ENCODE measurements around the gene RNU2-1.
"Not testable (repeated sequence)": the region's sequence is repeated elsewhere in the genome, so short reads cannot be mapped to it uniquely, and the experiment has no call there.

RNU2-1 gene

DNA sequence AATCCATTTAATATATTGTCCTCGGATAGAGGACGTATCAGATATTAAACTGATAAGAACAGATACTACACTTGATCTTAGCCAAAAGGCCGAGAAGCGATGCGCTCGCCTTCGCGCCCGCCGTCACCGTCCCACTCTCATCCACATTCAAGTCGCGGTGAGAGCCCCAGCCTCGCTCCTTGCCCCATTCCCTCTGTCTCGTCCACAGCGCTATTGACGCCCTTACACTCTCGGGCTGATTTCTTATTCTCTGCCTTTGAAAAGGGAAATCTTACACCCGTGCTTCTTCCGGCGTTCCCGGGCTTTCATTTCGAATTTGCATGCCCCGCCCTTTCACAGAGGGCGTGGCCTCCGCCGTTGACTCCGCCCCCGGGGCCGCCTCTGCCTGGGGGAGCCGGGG is at the start of gene RNU2-1:
RNU2-1 (minus strand) TSS at position 101 of the 400 bp plus-strand sequence.
- not testable (repeated sequence) for DNase-seq

DNA sequence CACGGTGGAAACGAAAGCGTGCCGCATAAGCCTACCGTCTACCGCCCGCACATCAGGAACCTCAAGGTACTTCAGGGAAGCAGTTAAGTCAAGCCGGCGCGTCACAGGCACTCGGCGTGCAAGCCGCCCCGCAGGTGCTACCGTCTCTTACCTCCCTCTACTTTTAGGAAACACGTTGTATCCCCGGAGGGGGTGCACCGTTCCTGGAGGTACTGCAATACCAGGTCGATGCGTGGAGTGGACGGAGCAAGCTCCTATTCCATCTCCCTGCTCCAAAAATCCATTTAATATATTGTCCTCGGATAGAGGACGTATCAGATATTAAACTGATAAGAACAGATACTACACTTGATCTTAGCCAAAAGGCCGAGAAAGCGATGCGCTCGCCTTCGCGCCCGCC is 39.1 kb upstream of the RNU2-1 start:
- not testable (repeated sequence) for DNase-seq

- not testable (repeated sequence) for DNase-seq
Measured at GRCh38 chr17:43272483-43272882, 38.7 kb upstream of the RNU2-1 start.

DNA sequence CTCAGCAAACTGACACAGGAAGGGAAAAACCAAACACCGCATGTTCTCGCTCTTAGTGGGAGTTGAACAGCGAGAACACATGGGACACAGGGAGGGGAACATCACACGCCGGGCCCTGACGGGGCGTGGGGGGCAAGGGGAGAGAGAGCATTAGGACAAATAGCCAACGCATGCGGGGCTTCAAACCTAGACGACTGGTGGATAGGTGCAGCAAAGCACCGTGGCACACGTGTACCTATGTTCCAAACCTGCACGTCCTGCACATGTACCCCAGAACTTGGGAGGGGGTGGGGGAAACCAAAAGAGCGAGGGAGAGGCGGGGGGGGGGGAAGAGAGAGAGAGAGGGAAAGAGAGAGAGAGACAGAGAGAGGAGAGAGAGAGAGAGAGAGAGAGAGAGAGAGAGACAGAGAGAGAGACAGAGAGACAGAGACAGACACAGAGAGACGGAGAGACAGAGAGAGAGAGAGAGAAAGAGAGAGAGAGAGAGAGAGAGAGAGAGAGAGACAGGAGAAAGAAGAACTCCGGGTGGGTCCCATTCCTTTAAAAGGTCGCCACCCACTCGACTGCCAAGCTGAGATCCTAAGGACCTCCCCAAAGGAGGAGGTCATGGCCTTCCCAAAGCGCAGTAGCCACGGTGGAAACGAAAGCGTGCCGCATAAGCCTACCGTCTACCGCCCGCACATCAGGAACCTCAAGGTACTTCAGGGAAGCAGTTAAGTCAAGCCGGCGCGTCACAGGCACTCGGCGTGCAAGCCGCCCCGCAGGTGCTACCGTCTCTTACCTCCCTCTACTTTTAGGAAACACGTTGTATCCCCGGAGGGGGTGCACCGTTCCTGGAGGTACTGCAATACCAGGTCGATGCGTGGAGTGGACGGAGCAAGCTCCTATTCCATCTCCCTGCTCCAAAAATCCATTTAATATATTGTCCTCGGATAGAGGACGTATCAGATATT is 37.1 kb upstream of the RNU2-1 start:
- DNase-seq, result not testable (repeated sequence)

- not testable (repeated sequence) for DNase-seq
Measured at GRCh38 chr17:43246456-43246855, 12.7 kb upstream of the RNU2-1 start.

DNA sequence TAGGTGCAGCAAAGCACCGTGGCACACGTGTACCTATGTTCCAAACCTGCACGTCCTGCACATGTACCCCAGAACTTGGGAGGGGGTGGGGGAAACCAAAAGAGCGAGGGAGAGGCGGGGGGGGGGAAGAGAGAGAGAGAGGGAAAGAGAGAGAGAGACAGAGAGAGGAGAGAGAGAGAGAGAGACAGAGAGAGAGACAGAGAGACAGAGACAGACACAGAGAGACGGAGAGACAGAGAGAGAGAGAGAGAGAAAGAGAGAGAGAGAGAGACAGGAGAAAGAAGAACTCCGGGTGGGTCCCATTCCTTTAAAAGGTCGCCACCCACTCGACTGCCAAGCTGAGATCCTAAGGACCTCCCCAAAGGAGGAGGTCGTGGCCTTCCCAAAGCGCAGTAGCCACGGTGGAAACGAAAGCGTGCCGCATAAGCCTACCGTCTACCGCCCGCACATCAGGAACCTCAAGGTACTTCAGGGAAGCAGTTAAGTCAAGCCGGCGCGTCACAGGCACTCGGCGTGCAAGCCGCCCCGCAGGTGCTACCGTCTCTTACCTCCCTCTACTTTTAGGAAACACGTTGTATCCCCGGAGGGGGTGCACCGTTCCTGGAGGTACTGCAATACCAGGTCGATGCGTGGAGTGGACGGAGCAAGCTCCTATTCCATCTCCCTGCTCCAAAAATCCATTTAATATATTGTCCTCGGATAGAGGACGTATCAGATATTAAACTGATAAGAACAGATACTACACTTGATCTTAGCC is 7.0 kb upstream of the RNU2-1 start:
- DNase-seq, result not testable (repeated sequence)

DNA sequence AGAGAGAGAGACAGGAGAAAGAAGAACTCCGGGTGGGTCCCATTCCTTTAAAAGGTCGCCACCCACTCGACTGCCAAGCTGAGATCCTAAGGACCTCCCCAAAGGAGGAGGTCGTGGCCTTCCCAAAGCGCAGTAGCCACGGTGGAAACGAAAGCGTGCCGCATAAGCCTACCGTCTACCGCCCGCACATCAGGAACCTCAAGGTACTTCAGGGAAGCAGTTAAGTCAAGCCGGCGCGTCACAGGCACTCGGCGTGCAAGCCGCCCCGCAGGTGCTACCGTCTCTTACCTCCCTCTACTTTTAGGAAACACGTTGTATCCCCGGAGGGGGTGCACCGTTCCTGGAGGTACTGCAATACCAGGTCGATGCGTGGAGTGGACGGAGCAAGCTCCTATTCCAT is 5.8 kb upstream of the RNU2-1 start:
- DNase-seq, result not testable (repeated sequence)

DNA sequence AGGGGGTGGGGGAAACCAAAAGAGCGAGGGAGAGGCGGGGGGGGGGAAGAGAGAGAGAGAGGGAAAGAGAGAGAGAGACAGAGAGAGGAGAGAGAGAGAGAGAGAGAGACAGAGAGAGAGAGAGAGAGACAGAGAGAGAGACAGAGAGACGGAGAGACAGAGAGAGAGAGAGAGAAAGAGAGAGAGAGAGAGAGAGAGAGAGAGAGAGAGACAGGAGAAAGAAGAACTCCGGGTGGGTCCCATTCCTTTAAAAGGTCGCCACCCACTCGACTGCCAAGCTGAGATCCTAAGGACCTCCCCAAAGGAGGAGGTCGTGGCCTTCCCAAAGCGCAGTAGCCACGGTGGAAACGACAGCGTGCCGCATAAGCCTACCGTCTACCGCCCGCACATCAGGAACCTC is 514 bp downstream of the RNU2-1 start:
- not testable (repeated sequence) for DNase-seq

GRCh38 chr17:43232021-43232699 is 1.6 kb downstream of the RNU2-1 start:
- DNase-seq, result not testable (repeated sequence)

DNA sequence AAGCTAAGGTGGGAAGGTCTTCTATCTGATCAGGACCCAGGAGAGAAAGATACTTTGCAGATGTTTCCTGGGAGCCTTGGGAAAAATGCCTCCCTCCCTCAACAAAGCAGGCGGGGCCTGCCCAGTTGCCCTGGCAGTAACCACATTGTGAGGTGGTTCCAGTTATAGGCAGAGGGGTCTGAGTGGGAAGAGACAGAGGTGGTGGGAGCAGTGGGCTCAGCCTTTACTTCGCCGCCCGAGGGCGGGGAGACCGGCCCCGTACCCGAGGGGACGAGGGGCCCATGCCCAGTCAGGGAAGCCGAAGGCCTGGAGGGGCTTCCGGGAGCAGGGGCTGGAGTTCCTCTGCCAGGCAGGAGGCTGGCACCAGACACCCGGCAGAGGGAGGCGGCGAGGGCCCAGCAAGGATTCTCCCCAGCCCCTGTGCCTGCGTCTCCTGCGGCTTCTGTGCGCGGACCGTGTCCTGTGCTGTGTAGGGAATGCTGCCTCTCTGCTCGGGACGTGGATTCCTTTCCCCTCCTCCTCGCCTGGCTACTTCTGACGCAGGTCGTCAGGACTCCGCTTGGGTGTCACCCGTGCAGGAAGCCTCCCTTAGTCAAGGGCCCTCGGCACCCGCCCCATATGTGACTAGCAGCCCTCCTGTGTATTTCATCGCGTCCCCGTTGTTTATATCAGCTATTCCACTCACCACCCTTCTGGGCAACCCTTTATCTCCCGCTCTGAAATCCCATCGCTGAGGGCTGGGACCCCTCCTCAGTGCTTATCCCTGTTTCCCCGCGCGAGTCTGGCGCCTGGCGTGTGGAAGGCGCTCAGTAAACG is 2.4 kb downstream of the RNU2-1 start:
- not testable (repeated sequence) for DNase-seq

DNA sequence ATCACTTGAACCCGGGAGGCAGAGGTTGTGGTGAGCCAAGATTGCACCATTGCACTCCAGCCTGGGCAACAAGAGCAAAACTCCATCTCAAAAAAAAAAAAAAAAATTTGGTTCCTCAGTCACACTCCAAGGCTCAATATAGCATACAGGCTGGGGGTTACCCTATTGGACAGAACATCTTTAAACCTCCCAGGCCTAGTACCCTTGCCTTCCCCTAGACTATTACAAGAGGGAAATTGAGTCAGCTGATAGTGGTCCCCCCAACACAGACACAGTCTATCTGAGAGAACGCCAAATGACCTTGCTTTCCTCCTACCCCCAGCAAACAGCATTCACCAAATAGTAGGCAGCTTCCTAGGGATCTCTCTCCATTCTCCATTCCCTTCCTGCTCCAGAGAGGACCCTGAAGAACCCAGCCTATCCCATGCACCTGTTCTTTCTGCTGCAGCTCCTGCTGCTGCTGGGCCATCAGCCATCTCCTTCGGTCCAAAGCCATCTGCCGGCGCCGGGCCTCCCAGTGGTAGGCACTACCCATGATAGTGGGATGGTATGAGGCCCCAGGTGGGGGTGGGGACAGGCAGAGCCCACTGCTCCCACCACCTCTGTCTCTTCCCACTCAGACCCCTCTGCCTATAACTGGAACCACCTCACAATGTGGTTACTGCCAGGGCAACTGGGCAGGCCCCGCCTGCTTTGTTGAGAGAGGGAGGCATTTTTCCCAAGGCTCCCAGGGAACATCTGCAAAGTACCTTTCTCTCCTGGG is 5.6 kb downstream of the RNU2-1 start, which contains the start of gene CCDC200:
CCDC200 (minus strand) TSS at position 604 of the 763 bp plus-strand sequence; CDS start at position 535, 69 bp downstream.
- not testable (repeated sequence) for DNase-seq

- DNase-seq, result no peak
Measured at GRCh38 chr17:43226393-43226792, 7.4 kb downstream of the RNU2-1 start.

- DNase-seq, result no peak
Measured at GRCh38 chr17:43224146-43224705, 9.6 kb downstream of the RNU2-1 start.

GRCh38 chr17:43220511-43221125 is 13.2 kb downstream of the RNU2-1 start:
- DNase-seq, result no peak

DNA sequence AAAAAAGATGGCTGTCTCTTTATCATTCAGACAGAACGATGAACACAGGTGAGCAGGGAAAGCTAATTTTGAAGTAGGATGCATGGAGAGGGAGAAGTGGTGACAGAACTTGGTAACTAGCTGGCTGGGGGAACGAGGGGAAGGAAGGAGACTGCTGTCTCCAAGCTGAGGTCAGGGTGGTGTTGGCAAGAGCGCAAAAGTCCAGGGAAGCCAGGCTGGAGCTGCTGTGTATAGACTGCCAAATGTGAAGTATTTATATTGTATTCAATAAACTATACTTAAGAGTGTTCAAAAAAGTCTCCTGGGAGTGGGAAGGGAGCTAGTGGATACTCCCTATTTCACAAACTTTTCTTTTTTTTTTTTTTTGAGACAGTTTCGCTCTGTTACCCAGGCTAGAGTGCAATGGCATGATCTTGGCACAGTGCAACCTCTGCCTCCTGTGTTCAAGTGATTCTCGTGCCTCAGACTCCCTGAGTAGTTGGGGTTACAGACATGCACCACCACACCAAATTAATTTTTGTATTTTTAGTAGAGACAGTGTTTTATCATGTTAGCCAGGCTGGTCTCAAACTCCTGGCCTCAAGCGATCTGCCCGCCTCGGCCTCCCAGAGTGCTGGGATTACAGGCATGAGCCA is 13.9 kb downstream of the RNU2-1 start:
- DNase-seq, result no peak

DNA sequence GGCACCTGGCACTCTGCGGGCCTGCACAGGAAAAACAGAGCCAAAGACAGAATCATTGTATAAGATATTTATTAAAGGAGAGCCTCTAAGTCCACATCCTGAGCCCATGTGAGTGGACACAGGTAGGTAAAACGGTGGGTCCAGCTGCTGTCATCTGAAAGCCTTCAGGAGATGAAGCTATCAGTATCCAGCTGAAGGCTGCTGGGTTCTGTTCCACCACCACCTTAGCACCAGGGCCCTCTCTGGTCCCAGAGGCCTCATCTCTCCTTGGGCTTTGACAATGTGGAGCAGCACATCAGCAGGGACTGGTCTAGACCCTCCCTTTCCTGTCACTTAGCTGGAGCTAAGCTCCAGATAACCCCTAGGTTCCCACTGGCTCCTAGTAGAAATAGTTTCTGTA is 14.8 kb downstream of the RNU2-1 start:
- DNase-seq, result no peak

- no peak for DNase-seq
Measured at GRCh38 chr17:43217614-43218087, 16.1 kb downstream of the RNU2-1 start.

- no peak for DNase-seq
Measured at GRCh38 chr17:43216762-43217613, 16.8 kb downstream of the RNU2-1 start.

DNA sequence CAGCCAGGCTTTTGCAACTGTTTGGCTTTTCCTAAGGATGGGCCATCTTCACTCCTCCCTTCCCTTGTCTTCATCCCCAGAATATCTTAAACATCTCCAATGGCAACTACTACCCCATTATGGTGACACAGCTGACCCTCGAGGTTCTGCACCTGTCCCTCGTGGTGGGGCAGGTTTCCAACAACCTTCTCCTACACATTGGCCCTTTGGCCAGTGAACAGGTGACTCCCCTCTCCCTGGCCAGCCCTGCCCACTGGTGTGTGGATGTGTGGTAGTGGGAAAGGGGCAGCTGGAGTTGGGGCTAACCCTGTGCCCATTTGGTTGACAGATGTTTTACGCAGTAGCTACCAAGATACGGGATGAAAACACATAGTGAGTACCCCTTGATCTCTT is 17.4 kb downstream of the RNU2-1 start:
- no peak for DNase-seq

All from right forelimb (tissue), 1 donor.